GM18508 (cell line): ENCODE measurements around the gene NEK7.
A peak's percentile ranks its signal among the peaks of the same experiment; 100 is the strongest.
"Not testable (repeated sequence)": the region's sequence is repeated elsewhere in the genome, so short reads cannot be mapped to it uniquely, and the experiment has no call there.

Experiments used
- ATAC-seq: cut with Tn5 transposase; IDR thresholded peaks from one replicate; pipeline ENCODE4 v1.9.1; 2021; ENCODE audit warnings: moderate number of reproducible peaks; ENCODE audit not compliant: insufficient read depth, unreplicated experiment

The NEK7 gene

DNA sequence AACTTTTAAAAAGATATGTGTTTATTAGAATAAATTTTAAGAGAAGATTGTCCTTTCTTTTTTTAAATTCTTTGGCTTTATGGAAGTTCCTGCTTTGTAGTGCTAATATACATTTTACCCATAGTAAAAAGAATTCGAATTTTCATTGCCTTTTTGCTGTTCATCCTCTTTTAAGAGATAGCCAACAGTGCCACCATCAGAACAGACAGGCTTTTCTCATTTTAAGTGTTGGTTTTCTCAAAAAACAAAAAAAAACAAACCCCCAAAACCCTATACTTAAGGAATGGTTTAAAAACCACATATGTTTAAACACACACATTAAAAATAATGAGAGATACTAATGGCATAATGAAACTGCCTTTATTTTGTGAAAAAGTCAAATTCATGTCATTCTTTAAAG lies 118.8 kb downstream of the NEK7 start:
- no peak for ATAC-seq

DNA sequence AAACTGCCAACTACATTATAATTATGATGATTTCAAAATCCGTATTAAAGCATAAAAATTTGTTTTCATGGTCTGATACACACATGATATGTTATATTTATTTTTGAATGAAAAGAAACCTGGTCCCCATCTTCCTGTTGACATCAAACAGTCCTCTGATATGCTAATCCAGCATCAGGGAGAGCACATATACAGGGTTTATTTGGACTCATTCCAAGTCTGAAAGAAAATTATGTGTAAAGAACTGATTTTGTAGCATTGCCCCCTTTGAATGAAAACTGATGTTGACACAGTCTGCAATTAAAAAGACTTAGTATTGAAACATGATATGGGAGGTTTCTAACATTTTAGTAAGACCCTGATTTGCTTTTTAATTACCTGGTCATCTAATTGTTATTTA lies 119.4 kb downstream of the NEK7 start:
- ATAC-seq, result no peak

DNA sequence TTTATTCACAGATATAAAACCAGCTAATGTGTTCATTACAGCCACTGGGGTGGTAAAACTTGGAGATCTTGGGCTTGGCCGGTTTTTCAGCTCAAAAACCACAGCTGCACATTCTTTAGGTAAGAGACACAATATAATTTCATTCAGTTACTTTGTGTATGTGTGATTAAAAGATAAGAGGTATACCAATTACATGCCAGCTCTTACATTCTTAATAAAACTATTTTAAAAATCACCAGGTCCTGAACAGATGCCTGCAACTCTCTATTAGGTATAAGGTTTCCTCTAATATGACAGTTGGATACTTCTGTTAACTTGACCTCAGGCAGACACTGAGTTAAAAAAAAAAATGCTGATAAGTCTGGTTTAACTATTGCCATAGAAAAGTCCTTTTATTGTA lies 122.1 kb downstream of the NEK7 start:
- ATAC-seq, result no peak

DNA sequence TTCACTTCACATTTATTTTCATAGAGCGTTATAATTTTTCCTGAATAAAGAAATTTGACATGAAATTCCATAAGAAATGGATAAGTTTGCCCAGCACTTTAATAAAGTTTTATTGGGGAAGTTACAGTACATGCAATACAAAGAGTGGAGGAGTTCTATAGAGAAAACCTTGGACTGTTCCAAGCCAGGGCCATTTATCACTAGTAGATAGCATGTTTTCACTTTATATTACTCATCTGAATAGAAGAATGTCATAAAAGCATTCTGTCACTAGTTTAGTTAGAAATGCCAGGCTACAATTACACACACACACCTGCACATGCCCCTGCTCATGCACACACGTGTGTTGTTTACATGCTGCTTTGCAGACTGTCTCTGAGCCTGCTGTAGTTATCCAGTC lies 123.3 kb downstream of the NEK7 start:
- no peak for ATAC-seq

DNA sequence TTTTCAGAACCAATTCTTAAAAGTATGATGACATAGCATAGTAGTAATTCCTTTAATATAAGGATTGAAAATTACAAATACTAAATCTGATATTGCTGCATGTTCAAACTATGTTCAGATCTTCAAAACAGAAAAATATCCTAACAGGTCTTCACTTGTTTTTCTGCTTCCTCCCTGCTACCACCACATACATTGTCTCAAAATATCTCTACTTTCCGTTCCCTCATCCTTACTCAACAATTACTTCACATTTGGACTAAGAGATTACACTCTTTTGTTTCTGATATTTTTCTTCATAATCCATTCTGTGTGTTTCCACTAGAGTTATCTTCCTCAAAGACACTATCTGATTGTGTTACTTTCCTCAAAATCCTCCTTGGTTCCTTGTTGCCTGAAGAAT lies 125.1 kb downstream of the NEK7 start:
- no peak for ATAC-seq

DNA sequence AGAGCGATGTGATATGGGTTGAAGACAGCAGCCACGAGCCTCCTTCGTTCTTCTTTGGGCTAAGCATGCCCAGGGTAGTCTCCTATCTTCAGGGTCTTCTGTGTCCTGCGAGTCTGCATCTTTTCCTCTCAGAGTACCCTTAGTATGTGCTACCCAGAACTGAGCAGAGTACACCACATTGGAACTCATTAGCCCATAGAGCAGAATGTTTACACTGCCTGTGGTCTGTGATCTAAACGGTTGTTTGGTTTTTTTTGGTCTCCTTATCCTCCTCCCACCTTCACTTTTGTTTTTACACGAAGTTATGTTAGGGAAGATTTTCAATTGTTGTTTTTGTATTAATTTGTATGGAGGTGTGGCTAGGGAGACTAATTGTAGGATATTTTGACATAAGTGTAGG lies 126.4 kb downstream of the NEK7 start:
- ATAC-seq, result no peak

DNA sequence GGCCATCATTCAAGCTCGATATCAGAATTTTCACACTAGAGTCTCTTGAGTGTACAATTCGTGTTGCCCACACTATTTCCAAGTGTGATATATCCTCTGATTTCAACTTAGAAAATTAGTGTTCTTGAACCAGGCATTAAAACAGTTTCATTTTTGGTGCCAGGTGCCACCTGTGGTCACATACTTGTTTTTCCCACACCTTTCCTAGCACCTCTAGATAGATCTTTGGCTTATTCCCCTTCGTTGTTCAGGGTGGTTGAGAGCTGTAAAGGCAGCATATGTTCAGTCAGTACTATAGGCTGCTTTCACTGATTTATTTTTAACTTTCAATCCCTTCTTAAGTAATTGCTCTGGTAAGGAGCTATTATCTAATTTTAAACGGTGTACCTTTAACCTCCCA lies 131.1 kb downstream of the NEK7 start:
- no peak for ATAC-seq

DNA sequence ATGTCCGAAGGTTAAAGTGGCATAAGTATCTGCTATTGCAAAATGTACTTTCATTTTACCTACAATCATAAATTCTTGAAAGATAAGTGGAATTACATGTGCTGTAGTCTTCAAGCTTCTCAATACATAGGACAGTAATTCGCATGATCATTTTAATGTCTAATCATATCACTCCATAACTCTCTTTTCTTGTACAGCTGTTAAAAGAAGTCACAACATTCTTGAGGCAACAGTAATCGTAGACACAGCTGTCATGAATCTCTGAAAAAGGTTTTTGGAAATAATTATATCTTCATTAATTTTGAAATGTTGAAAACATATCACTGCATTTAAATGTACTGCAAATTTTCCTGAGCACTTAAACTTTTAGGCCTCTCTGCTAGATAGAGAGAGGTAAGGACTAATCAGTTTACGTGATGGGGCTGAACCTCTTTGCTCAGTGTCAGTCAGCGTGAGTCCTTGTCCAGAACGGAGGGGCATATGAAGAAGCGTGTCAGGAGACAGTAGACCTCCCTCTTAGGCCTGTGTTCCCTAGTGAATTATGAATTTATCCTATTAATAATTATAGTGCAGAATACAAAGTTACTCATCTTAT lies 133.4 kb downstream of the NEK7 start:
- no peak for ATAC-seq

DNA sequence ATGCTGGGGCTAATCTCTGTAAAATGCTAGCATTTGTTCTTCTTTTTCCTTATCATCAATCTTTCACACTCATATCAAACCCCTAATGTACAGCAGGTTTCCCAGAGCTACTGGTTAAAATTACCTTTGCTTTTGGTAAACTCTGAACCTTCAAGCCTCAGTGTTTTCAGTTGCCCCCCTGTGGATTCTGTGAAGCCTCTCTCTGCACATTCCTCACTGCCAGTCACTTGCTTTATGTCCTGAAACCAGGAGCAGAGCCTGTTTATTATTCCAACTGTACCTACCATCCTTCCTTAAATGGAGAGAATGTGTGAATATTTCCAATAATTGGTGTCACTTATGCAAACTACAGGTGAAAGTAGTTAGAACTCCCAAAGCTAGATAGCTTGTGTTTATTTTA lies 134.2 kb downstream of the NEK7 start:
- no peak for ATAC-seq

DNA sequence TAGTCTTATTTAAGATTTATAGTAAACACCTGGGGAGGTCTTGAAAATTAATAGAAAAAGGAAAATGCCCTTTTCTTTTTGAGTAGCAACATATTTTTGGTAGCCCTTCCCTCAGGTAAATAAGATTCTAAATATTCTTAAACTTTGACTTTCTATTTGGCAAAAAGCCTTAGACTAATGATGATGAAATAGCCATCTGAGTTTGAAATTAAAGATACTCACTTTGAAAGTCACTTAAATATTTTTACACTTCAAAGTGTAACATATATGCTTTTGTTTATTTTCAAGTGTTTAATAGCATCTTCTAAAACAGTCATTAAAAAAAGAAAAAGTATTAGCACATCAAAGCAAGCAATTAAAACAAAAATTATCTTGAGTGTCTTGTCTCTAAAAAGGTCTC lies 135.1 kb downstream of the NEK7 start:
- ATAC-seq, result no peak

DNA sequence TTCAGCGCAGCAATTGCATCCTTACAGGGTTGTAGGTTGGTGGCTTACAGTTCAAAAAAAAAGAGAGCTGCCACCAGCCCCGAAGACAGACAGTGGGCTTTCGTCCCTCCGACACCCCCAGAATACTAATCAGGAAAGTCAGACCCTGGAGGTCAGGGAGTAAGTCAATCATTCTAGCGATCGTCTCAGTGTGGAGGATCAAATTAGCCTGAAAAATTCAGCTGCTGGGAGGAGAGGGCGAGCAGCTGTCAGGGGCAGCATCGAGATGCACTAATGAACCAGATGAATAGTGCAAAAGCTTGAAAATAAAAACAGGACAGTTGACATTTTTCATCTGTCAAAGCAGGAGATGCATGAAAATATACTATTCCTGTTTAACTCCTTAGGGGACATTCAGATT lies 138.4 kb downstream of the NEK7 start:
- ATAC-seq, result no peak

DNA sequence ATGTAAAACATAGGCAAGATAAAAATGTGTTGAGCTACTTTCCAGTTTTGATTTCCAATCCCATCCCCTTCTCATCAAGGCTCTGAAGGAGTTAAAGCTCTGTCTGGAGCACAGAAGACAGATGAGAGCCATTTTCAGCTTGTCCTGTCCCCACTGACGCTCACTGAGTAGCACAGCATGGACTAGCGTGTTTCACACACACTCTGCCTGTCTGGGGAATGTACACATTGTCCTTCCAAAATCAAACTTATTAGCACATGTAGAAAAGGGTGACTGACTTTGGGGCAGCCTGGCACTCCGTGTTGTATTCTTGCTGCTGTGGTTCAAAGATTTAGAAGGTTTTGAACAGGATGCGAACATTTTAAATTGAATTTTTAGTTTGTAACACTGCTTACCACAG lies 139.2 kb downstream of the NEK7 start:
- no peak for ATAC-seq

DNA sequence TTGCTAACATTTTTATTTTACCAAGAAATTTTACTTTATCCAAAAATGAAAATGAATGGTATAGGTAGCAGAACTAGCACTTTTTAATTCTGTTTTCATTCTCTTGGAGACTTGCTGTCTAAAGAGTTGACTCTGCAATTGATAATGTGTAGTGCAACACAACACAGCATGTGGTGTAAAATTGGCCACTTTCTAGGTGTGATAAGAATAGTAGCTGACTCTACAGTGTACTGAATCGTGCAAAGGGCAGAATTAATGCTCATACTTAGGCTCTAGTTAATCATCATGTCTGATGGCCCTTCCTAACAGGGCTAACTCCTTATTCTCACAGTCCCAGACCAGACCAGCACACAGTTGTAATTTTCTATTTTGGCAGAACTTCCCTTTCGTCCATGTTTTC lies 140.5 kb downstream of the NEK7 start:
- ATAC-seq, result no peak

DNA sequence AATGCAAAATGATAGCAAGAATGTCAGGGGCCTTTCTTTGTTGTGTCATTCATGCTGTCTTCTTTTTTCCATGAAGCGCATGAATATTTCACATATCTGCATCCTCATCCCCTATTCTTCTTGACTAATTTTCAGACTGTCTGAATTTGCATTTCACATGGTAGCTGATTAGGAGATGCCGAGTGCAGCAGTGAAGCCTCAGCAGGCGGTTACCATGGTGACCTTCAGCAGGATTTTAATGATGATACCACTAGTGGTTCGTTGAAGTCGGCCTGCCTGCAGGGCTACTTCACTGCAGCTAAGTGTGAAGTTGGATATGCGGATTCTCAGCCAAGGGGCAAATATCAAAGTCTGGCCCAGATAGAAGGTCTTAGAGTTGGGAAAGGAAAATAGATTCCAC lies 141.8 kb downstream of the NEK7 start:
- no peak for ATAC-seq

DNA sequence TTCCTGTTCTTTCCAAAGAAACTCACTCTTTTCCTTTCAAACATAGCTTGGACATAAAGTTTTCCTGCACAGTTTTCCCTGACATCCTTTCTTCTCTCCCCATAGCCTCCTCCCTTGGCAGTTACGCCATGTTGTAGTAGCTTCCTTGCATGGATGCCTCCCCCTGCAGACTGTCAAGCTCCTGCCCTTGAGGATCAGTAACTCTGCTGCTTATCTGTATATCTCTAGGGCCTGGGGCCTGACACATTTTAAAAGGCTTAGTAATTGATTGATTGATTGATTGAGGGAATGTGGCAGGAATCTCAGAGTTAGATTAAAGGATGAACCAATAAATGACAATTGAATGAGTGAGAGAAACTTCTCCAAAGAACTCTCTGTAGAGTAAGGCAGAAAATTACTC lies 143.7 kb downstream of the NEK7 start:
- ATAC-seq, result no peak

DNA sequence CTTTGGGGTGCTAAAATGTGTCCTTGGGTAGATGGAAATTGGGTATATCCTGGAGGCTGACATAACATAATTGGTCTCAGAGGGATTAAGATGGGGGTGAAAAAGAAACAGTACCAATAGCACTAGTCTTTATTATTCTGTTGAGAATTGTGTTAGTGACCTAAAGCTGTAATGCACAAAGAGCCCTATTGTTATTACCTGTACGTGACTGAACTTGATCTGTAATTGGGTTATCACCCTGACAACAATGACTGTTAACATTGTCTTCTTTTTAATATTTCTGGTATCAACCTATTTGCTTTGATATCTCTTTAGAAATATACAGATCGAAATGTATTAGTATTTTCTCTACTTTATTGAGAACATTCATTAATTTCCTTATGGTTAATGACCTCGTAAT lies 147.6 kb downstream of the NEK7 start:
- ATAC-seq, result no peak

DNA sequence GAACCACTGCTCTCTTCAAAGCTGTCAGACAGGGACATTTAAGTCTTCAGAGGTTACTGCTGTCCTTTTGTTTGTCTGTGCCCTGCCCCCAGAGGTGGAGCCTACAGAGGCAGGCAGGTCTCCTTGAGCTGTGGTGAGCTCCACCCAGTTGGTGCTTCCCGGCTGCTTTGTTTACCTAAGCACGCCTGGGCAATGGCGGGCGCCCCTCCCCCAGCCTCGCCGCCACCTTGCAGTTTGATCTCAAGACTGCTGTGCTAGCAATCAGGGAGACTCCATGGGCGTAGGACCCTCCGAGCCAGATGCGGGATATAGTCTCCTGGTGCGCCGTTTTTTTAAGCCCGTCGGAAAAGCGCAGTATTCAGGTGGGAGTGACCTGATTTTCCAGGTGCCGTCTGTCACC lies 158.0 kb downstream of the NEK7 start:
- ATAC-seq, result not testable (repeated sequence)

DNA sequence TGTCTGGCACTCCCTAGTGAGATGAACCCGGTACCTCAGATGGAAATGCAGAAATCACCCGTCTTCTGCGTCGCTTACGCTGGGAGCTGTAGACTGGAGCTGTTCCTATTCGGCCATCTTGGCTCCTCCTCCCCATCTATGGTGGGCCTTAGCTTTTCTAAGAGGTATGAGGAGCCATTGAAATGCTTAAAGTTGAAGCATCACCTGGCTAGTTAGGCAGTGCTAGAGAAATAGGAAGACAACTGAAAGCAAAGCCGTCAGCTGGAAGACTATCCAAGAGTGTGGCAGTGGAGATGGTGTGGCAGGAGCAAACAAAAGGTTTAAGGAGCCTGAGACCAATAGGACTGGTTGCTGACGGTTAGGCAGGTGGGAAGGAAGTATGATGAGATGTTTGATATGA lies 158.5 kb downstream of the NEK7 start:
- not testable (repeated sequence) for ATAC-seq

DNA sequence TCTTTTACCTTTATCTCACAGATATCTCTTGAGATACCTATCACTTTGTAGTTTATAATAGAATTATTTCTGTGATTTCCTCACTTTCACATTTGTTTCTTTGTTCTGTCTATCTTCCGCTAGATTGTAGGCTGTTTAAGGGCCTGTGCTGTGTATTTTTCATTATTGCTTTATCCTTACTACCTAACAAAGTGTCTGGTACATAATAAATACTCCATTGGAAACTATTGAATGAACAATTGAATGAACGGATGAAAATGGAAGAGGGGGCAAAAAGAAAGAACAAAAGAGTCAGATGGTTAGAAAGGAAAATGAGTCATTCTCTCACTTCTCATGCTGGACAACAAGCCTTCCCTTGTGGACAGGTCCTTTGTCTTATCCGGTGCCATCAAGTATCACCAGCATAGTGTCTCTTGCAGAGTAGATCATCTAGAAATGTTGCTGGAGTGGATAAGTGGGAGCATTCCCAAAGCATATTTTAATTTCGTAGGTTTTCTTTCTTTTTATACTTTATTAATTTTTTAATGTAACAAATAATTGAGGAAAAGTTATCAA lies 159.8 kb downstream of the NEK7 start:
- no peak for ATAC-seq

DNA sequence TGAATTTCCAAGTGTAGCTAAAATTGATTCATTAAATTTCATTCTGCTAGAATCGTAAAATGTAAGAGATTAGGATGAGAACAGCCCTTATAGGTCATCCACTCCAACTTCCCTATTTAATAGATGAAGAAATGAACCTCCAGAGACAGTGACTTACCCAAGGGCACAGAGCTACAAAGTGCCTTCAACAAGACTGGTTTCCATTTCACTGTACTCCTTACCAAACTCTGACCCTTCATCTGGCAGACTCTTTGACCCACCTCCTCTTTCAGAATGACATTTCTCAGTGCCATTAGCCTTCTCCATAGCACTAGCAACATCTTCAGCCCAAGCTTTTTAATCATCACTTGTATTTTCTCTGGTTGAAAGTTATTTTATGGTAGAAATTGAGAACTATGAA lies 161.3 kb downstream of the NEK7 start:
- ATAC-seq, result peak; percentile 70

DNA sequence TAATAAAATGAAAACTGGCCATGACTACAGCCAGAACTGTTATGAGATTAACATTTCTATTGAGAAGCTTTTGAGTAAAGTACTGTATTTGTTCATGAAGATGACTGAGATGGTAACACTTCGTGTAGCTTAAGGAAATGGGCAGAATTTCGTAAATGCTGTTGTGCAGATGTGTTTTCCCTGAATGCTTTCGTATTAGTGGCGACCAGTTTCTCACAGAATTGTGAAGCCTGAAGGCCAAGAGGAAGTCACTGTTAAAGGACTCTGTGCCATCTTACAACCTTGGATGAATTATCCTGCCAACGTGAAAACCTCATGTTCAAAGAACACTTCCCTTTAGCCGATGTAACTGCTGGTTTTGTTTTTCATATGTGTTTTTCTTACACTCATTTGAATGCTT lies 164.0 kb downstream of the NEK7 start:
- ATAC-seq, result no peak

DNA sequence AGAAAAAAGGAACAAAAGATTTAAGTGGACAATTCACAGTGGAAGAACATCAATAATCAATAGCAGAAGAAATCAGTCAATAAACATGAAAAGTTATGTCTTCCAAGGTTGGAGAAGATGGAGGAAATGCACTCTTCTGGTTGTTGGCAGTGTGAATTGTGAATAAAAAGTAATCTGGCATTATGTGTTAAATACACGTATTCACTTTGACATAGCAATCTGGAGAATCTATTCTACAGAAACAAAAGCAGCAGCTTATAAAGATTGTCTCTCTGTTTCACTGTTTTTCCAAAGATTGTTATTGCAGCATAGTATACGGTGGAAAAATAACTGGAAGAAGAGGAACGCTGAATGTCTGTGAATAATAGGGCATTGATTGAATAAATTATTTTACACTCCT lies 169.4 kb downstream of the NEK7 start:
- ATAC-seq, result no peak

DNA sequence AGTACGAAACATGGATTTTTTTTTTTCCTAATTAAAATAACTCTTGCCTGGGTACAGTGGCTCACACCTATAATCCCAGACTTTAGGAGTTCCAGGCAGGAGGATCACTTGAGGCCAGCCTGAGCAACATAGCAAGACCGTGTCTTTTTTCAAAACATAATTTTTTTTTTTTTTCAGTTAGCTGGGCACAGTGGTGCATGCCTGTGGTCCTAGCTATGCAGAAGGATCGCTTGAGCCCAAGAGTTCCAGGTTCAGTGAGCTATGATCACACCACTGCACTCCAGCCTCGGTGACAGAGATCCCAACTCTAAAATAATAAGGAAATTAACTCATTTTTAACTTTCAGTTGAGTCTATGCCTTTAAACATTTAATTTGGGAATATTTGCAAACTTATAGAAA lies 170.1 kb downstream of the NEK7 start:
- ATAC-seq, result no peak
